IMR-90 (cell line): ENCODE results near the gene RPS28. TPM values are rescaled to one million over a fixed set of nuclear protein-coding genes. Genes with fewer than 3 reads are reported as not detected.
A peak's percentile ranks its signal among the peaks of the same experiment; 100 is the strongest.

Source experiments
- ATAC-seq: fragments of 200-7000 bp; cut with Tn5 transposase; 2 replicates; pipeline ENCODE4 v1.9.1; 2020; ENCODE audit warnings: low read depth, mild to moderate bottlenecking, moderate library complexity
- BruUV-seq: library from RNA; stranded (reverse); fragments of 400-500 nt; replicated peaks from 2 replicates; lab custom pipeline; 2021; lab: Mats Ljungman, UMichigan
- CTCF ChIA-PET: fragments of 300-600 bp; formaldehyde crosslinking; extraction: SDS; loops from one replicate; lab custom pipeline; 2021; ENCODE audit warnings: antibody characterized with exemption; lab: Yijun Ruan, JAX
- POLR2A ChIA-PET: fragments of 300-600 bp; sonication (Branson Sonifier 250); formaldehyde crosslinking; loops from one replicate; lab custom pipeline; 2022; ENCODE audit warnings: antibody characterized with exemption; ENCODE audit not compliant: unreplicated experiment; lab: Charles Lee
- DNase-seq: peaks from one replicate; pipeline ENCODE4 v3.0.0; 2013
- H2AFZ ChIP-seq: replicated peaks from 2 replicates; pipeline ENCODE3; 2013; ENCODE audit warnings: low read length, mild to moderate bottlenecking; ENCODE audit not compliant: poor library complexity
- H2AK5ac ChIP-seq: 2 replicates; pipeline ENCODE4 v1.6.1; 2013; ENCODE audit warnings: low read depth, low read length, inconsistent platforms
- H2AK9ac ChIP-seq: replicated peaks from 2 replicates; pipeline ENCODE3; 2013; ENCODE audit warnings: mild to moderate bottlenecking, low read depth, low read length, moderate library complexity; ENCODE audit not compliant: poor library complexity
- H2BK120ac ChIP-seq: 2 replicates; pipeline ENCODE4 v1.6.1; 2013; ENCODE audit warnings: low read depth, low read length, inconsistent platforms
- H2BK15ac ChIP-seq: 3 replicates; pipeline ENCODE4 v1.6.1; 2013; ENCODE audit warnings: low read depth, low read length, inconsistent platforms
- H2BK20ac ChIP-seq: 2 replicates; pipeline ENCODE4 v1.6.1; 2013; ENCODE audit warnings: low read depth, mild to moderate bottlenecking, inconsistent platforms, low read length, moderate library complexity
- H2BK5ac ChIP-seq: 2 replicates; pipeline ENCODE4 v1.6.1; 2013; ENCODE audit warnings: mild to moderate bottlenecking, low read depth, low read length, inconsistent platforms; ENCODE audit not compliant: poor library complexity, severe bottlenecking
- H3K14ac ChIP-seq: replicated peaks from 2 replicates; pipeline ENCODE4 v1.6.1; 2013; ENCODE audit warnings: low read depth, low read length, inconsistent platforms
- H3K18ac ChIP-seq: 2 replicates; pipeline ENCODE4 v1.6.1; 2013; ENCODE audit warnings: low read depth, low read length, control low read depth
- H3K23ac ChIP-seq: 2 replicates; pipeline ENCODE4 v1.6.1; 2013; ENCODE audit warnings: low read depth, low read length, inconsistent platforms
- H3K27ac ChIP-seq: 2 replicates; pipeline ENCODE4 v1.5.1; 2013; ENCODE audit warnings: mild to moderate bottlenecking, control low read depth, low read length; ENCODE audit not compliant: insufficient read depth
- H3K27me3 ChIP-seq: 2 replicates; pipeline ENCODE4 v1.6.1; 2013; ENCODE audit warnings: low read length; ENCODE audit not compliant: control insufficient read depth, insufficient read depth
- H3K36me3 ChIP-seq: 2 replicates; pipeline ENCODE4 v1.6.1; 2013; ENCODE audit warnings: low read length, mixed read lengths; ENCODE audit not compliant: control insufficient read depth, insufficient read depth
- H3K4ac ChIP-seq: 2 replicates; pipeline ENCODE4 v1.6.1; 2013; ENCODE audit warnings: low read depth, low read length, inconsistent platforms
- H3K4me1 ChIP-seq: 2 replicates; pipeline ENCODE4 v1.6.1; 2013; ENCODE audit warnings: low read length, mixed read lengths; ENCODE audit not compliant: control insufficient read depth, insufficient read depth
- H3K4me2 ChIP-seq: 2 replicates; pipeline ENCODE4 v1.6.1; 2013; ENCODE audit warnings: low read depth, mild to moderate bottlenecking, control low read depth, low read length, moderate library complexity
- H3K4me3 ChIP-seq: 2 replicates; pipeline ENCODE4 v1.5.1; 2013; ENCODE audit warnings: low read depth, mild to moderate bottlenecking, control low read depth, low read length, moderate library complexity; ENCODE audit not compliant: insufficient read depth
- H3K56ac ChIP-seq: 2 replicates; pipeline ENCODE4 v1.6.1; 2013; ENCODE audit warnings: low read length, inconsistent platforms; ENCODE audit not compliant: insufficient read depth; ENCODE audit errors: extremely low read depth
- H3K79me1 ChIP-seq, 2 experiments: 2 replicates each; pipeline ENCODE4 v1.6.1; 2013; ENCODE audit warnings: low read length in 2 of 2, inconsistent platforms in 1 of 2, low read depth in 1 of 2
- H3K9ac ChIP-seq: 2 replicates; pipeline ENCODE4 v1.6.1; 2013; ENCODE audit warnings: low read depth, low read length, control low read depth
- H3K9me1 ChIP-seq: 2 replicates; pipeline ENCODE4 v1.6.1; 2013; ENCODE audit warnings: low read length, inconsistent platforms; ENCODE audit not compliant: insufficient read depth
- H3K9me3 ChIP-seq: 2 replicates; pipeline ENCODE4 v1.6.1; 2013; ENCODE audit warnings: low read length; ENCODE audit not compliant: control insufficient read depth, insufficient read depth
- H4K20me1 ChIP-seq: 2 replicates; pipeline ENCODE4 v1.6.1; 2013; ENCODE audit warnings: low read length, inconsistent platforms; ENCODE audit not compliant: insufficient read depth
- H4K5ac ChIP-seq: 2 replicates; pipeline ENCODE4 v1.6.1; 2013; ENCODE audit warnings: mild to moderate bottlenecking, low read depth, low read length, control low read depth
- H4K8ac ChIP-seq, 2 experiments: 2 replicates each; pipeline ENCODE4 v1.6.1; 2013; ENCODE audit warnings: low read depth in 2 of 2, low read length in 2 of 2, control low read depth in 1 of 2, inconsistent platforms in 1 of 2
- H4K91ac ChIP-seq: 2 replicates; pipeline ENCODE4 v1.6.1; 2013; ENCODE audit warnings: low read depth, low read length, inconsistent platforms; ENCODE audit not compliant: insufficient read depth
- CHD1 ChIP-seq: IDR thresholded peaks from 2 replicates; pipeline ENCODE4 v1.6.1; 2012; ENCODE audit warnings: low read depth, low read length, improper control_type of control experiment
- ELK1 ChIP-seq: fragments of 150-350 bp; IDR thresholded peaks from 2 replicates; pipeline ENCODE4 v1.6.1; 2016; ENCODE audit warnings: low read depth, mild to moderate bottlenecking, low read length, moderate library complexity, borderline replicate concordance
- FOS ChIP-seq: fragments of 150-350 bp; IDR thresholded peaks from 2 replicates; pipeline ENCODE4 v1.6.1; 2016; ENCODE audit warnings: low read depth, low read length
- MAFK ChIP-seq: IDR thresholded peaks from 2 replicates; pipeline ENCODE4 v1.6.1; 2012; ENCODE audit warnings: low read depth, low read length, improper control_type of control experiment
- MAZ ChIP-seq: IDR thresholded peaks from 2 replicates; pipeline ENCODE4 v1.6.1; 2012; ENCODE audit warnings: low read depth, mild to moderate bottlenecking, low read length, improper control_type of control experiment, moderate library complexity, borderline replicate concordance
- MXI1 ChIP-seq: IDR thresholded peaks from 2 replicates; pipeline ENCODE4 v1.6.1; 2012; ENCODE audit warnings: low read depth, mild to moderate bottlenecking, low read length, moderate library complexity, borderline replicate concordance
- NFE2L2 ChIP-seq: fragments of 150-350 bp; IDR thresholded peaks from 2 replicates; pipeline ENCODE4 v1.6.1; 2016; ENCODE audit warnings: low read depth, mild to moderate bottlenecking, low read length
- POLR2A ChIP-seq: IDR thresholded peaks from 2 replicates; pipeline ENCODE4 v1.6.1; 2012; ENCODE audit warnings: mild to moderate bottlenecking, low read depth, low read length
- RAD21 ChIP-seq: IDR thresholded peaks from 2 replicates; pipeline ENCODE4 v1.6.1; 2012; ENCODE audit warnings: low read length, improper control_type of control experiment
- RCOR1 ChIP-seq: IDR thresholded peaks from 2 replicates; pipeline ENCODE4 v1.6.1; 2012; ENCODE audit warnings: mild to moderate bottlenecking, low read length, improper control_type of control experiment; ENCODE audit not compliant: insufficient replicate concordance
- SMC3 ChIP-seq: fragments of 150-350 bp; IDR thresholded peaks from 2 replicates; pipeline ENCODE4 v1.6.1; 2016; ENCODE audit warnings: low read depth, mild to moderate bottlenecking, antibody characterized with exemption, low read length, moderate library complexity
- USF2 ChIP-seq: fragments of 150-350 bp; IDR thresholded peaks from 2 replicates; pipeline ENCODE4 v1.6.1; 2017; ENCODE audit warnings: mild to moderate bottlenecking, antibody characterized with exemption, low read length, low read depth
- WGBS, 2 experiments: methylation state at CpG; one replicate each; pipeline versions ENCODE4 v1.1.5 to v1.1.7; 2013; ENCODE audit warnings: missing lambda C conversion rate in 2 of 2; ENCODE audit not compliant: insufficient read length in 1 of 2; ENCODE audit errors: extremely low coverage in 2 of 2; 5-methylcytosine and 5-hydroxymethylcytosine counted together
- dilution Hi-C: fragments of 300-500 bp; cut with HindIII; formaldehyde crosslinking; loops from one replicate; pipeline ENCODE4 v1.14.3; 2018; ENCODE audit warnings: low sequenced_read_pairs; ENCODE audit not compliant: unreplicated experiment
- in situ Hi-C: fragments of 300-500 bp; cut with MboI; formaldehyde crosslinking; loops from 3 replicates; pipeline ENCODE4 v1.14.3; 2019; ENCODE audit warnings: low sequenced_read_pairs, inconsistent platforms, mixed read lengths
- intact Hi-C: fragments of 100-400 bp; cut with micrococcal nuclease; formaldehyde crosslinking; loops from 2 replicates; pipeline ENCODE4 v1.10.0; 2022
- polyA plus RNA-seq, 3 experiments: library from polyadenylated mRNA; depleted of rRNA; stranded (reverse); fragments of >200 nt; gene quantifications; 2 replicates each; pipeline ENCODE4 v1.2.3, GENCODE V29; 2012; ENCODE audit warnings: low replicate concordance in 1 of 3
- total RNA-seq: library from RNA; depleted of rRNA; stranded (reverse); fragments of >200 nt; gene quantifications from 2 replicates; pipeline ENCODE4 v1.2.3, GENCODE V29; 2012

RPS28 gene
- total and polyA plus RNA-seq, 2 of the 4 experiments (the other 2 are of a cell fraction) = 143 to 643 TPM

- no peak overlapping the region for H3K56ac ChIP-seq
- no peak overlapping the region for H2AFZ ChIP-seq
- H2BK120ac ChIP-seq = no peak overlapping the region
- no peaks in the 10 kb centered on the region for H3K9me3 ChIP-seq
- TF ChIP-seq RAD21 (no peak), RCOR1 (no peak), USF2 (no peak), CHD1 (no peak), MAFK (no peak), SMC3 (no peak), FOS (no peak), POLR2A (no peak), ELK1 (no peak), NFE2L2 (no peak), MXI1 (no peak), MAZ (no peak)
- no TSS peak for BruUV-seq
- in situ Hi-C loops = no loop called here
- intact Hi-C loops = no loop called here
- H2BK5ac ChIP-seq = no peak overlapping the region
- 0 out of 2 replicates have a peak, but pooled peaks cover 2% of the 10 kb centered on the region for H3K36me3 ChIP-seq
- no peak overlapping the region for H3K9ac ChIP-seq
- H3K4me3 ChIP-seq = no peak overlapping the region
- CTCF ChIA-PET = no interaction called here
- WGBS, 2 experiments = 67% methylated on average over 1 of the region's 11 CpGs; no CpG with 5 or more reads in 1 of the 2 experiments
- H3K18ac ChIP-seq = no peak overlapping the region
- no peak overlapping the region for H3K4ac ChIP-seq
- H3K9me1 ChIP-seq = peaks cover 3% of the 10 kb centered on the region; the same call in 1 of the 2 replicates
- dilution Hi-C loops = no loop called here
- peak; percentile 52 for ATAC-seq
- H2BK15ac ChIP-seq = no peak overlapping the region
- no peak overlapping the region for H3K4me2 ChIP-seq
- H3K79me1 ChIP-seq = peaks cover 2 to 15% of the 10 kb centered on the region in 2 experiments; a peak in 3 of 4 replicates
- H4K91ac ChIP-seq = no peak overlapping the region
- DNase-seq = no peak
- H4K8ac ChIP-seq = no peak overlapping the region
- no peak overlapping the region for H3K27ac ChIP-seq
- H4K5ac ChIP-seq = no peak overlapping the region
- no peak overlapping the region for H3K14ac ChIP-seq
- no peaks in the 10 kb centered on the region for H3K27me3 ChIP-seq
- peak overlapping the region; percentile 42 for H2AK9ac ChIP-seq
- POLR2A ChIA-PET = no interaction called here
- H3K23ac ChIP-seq = no peak overlapping the region
- no peaks in the 10 kb centered on the region for H4K20me1 ChIP-seq
- H2AK5ac ChIP-seq = no peak overlapping the region
- peaks cover 1% of the 10 kb centered on the region; the same call in 1 of the 2 replicates for H3K4me1 ChIP-seq
- H2BK20ac ChIP-seq = no peak overlapping the region
Measured at GRCh38 chr19:8302357-8302691, 19.0 kb upstream of the RPS28 start.
